Common myeloid progenitor, CD34-positive (primary cell): ENCODE measurements around the gene RBMS1.

Experiments
- CTCF ChIA-PET: fragments of 350-600 bp; sonication (Branson Sonifier 250); formaldehyde crosslinking; loops from one replicate; lab custom pipeline; 2021; ENCODE audit warnings: antibody characterized with exemption; lab: Charles Lee
- POLR2A ChIA-PET: fragments of 350-600 bp; sonication (Branson Sonifier 250); formaldehyde crosslinking; loops from one replicate; lab custom pipeline; 2021; ENCODE audit warnings: antibody characterized with exemption; lab: Charles Lee
- DNase-seq, 3 donors: peaks; one replicate each; pipeline versions ENCODE4 v3.0.0 to v3.0.0-alpha.2; 2013
- H3K27ac ChIP-seq, 2 experiments: 1 replicate in 1 of 2; 2 replicates in 1 of 2; pipeline ENCODE4 v1.7.0; 2013; ENCODE audit warnings: inconsistent platforms in 2 of 2, low read length in 2 of 2, mild to moderate bottlenecking in 2 of 2, low read depth in 1 of 2, moderate library complexity in 1 of 2; ENCODE audit not compliant: severe bottlenecking in 2 of 2, insufficient read depth in 1 of 2, poor library complexity in 1 of 2
- H3K27me3 ChIP-seq, 5 experiments: replicated peaks in 2 of 5; 1 replicate in 3 of 5; 2 replicates in 2 of 5; pipeline versions ENCODE4 v1.6.1 to v1.7.0; 2013; ENCODE audit warnings: low read length in 4 of 5, mild to moderate bottlenecking in 2 of 5, moderate library complexity in 2 of 5, inconsistent platforms in 1 of 5; ENCODE audit not compliant: insufficient read depth in 5 of 5, control insufficient read depth in 4 of 5
- H3K36me3 ChIP-seq, 4 experiments: 1 replicate in 2 of 4; 2 replicates in 2 of 4; pipeline versions ENCODE4 v1.6.1 to v1.7.0; 2013; ENCODE audit warnings: low read length in 3 of 4, control low read depth in 1 of 4, mild to moderate bottlenecking in 1 of 4; ENCODE audit not compliant: control insufficient read depth in 4 of 4, insufficient read depth in 4 of 4
- H3K4me1 ChIP-seq, 4 experiments: 1 replicate in 3 of 4; 2 replicates in 1 of 4; pipeline versions ENCODE4 v1.6.1 to v1.7.1; 2013; ENCODE audit warnings: low read length in 3 of 4, mild to moderate bottlenecking in 3 of 4, control low read depth in 1 of 4, inconsistent platforms in 1 of 4, moderate library complexity in 1 of 4; ENCODE audit not compliant: control insufficient read depth in 4 of 4, insufficient read depth in 4 of 4; ENCODE audit errors: control extremely low read depth in 1 of 4
- H3K4me3 ChIP-seq, 7 experiments: 1 replicate in 4 of 7; 2 replicates in 3 of 7; pipeline versions ENCODE4 v1.5.1 to v1.7.0; 2013; ENCODE audit warnings: mild to moderate bottlenecking in 7 of 7, low read length in 6 of 7, moderate library complexity in 6 of 7, inconsistent platforms in 2 of 7, low read depth in 2 of 7, control low read depth in 1 of 7; ENCODE audit not compliant: insufficient read depth in 4 of 7, control insufficient read depth in 1 of 7; ENCODE audit errors: extremely low read depth in 1 of 7
- H3K9me3 ChIP-seq, 5 experiments: 1 replicate in 4 of 5; 2 replicates in 1 of 5; pipeline versions ENCODE4 v1.6.1 to v1.7.1; 2013; ENCODE audit warnings: low read length in 4 of 5, mild to moderate bottlenecking in 2 of 5, inconsistent platforms in 1 of 5, low read depth in 1 of 5, moderate library complexity in 1 of 5; ENCODE audit not compliant: control insufficient read depth in 4 of 5, insufficient read depth in 2 of 5; ENCODE audit errors: control extremely low read depth in 1 of 5
- WGBS: methylation state at CpG from one replicate; pipeline ENCODE4 v1.1.5; 2013; ENCODE audit not compliant: insufficient coverage; 5-methylcytosine and 5-hydroxymethylcytosine counted together

Gene RBMS1

GRCh38 chr2:160336635-160337034 is 157.0 kb downstream of the RBMS1 start:
- no peaks in the 10 kb centered on the region for H3K27me3 ChIP-seq
- no peaks in the 10 kb centered on the region for H3K9me3 ChIP-seq
- POLR2A ChIA-PET = interaction anchor here (0.6 kb wide), 1 partner anchor 634 kb away, joined by 3 read pairs; no protein-coding TSS in a partner anchor
- DNase-seq = no peak
- CTCF ChIA-PET = interaction anchor here (1.7 to 4.5 kb wide), 5 partner anchors 8 to 657 kb away, joined by 3 to 28 read pairs (median 8); no protein-coding TSS in a partner anchor
- WGBS = 100% methylated on average over 3 of the region's 4 CpGs
- H3K27ac ChIP-seq = no peak overlapping the region
- no peaks in the 10 kb centered on the region for H3K36me3 ChIP-seq
- H3K4me1 ChIP-seq = peaks cover 0 to 12% (median 5%) of the 10 kb centered on the region in 4 experiments
- no peak overlapping the region for H3K4me3 ChIP-seq

- no peak overlapping the region for H3K27ac ChIP-seq
- no peaks in the 10 kb centered on the region for H3K36me3 ChIP-seq
- no peaks in the 10 kb centered on the region for H3K9me3 ChIP-seq
- WGBS = no CpG with 5 or more reads among the region's 1 CpG
- POLR2A ChIA-PET = no interaction called here
- H3K4me1 ChIP-seq = peaks cover 0 to 14% (median 8%) of the 10 kb centered on the region in 4 experiments
- DNase-seq = peak in 2 of 3 donors; percentile 6 to 8
- H3K27me3 ChIP-seq = no peaks in the 10 kb centered on the region
- CTCF ChIA-PET = interaction anchor here (0.9 to 4.5 kb wide), 4 partner anchors 9 to 66 kb away, joined by 3 to 28 read pairs (median 10); no protein-coding TSS in a partner anchor
- no peak overlapping the region for H3K4me3 ChIP-seq
These were observed 157.5 kb downstream of the RBMS1 start for GRCh38 chr2:160336105-160336504.

- CTCF ChIA-PET = interaction anchor here (0.7 to 4.5 kb wide), 5 partner anchors 10 to 728 kb away, joined by 3 to 28 read pairs (median 5); no protein-coding TSS in a partner anchor
- Histone ChIP-seq H3K36me3 (no peaks in the 10 kb centered on the region), H3K4me1 (peaks cover 0 to 14% (median 8%) of the 10 kb centered on the region in 4 experiments), H3K9me3 (no peaks in the 10 kb centered on the region), H3K27ac (no peak overlapping the region), H3K4me3 (no peak overlapping the region), H3K27me3 (no peaks in the 10 kb centered on the region)
- DNase-seq = no peak
- POLR2A ChIA-PET = interaction anchor here (0.6 kb wide), 1 partner anchor 11 kb away, joined by 3 read pairs; no protein-coding TSS in a partner anchor
- WGBS = 92% methylated on average over 4 of the region's 5 CpGs
These were observed 158.2 kb downstream of the RBMS1 start for GRCh38 chr2:160335441-160335840.

GRCh38 chr2:160334028-160334741 is 159.4 kb downstream of the RBMS1 start:
- H3K4me1 ChIP-seq = peaks cover 0 to 14% (median 8%) of the 10 kb centered on the region in 4 experiments
- no peak for DNase-seq
- no peaks in the 10 kb centered on the region for H3K27me3 ChIP-seq
- ChIA-PET CTCF (interaction anchor here (1.2 to 4.5 kb wide), 3 partner anchors 10 to 19 kb away, joined by 4 to 28 read pairs (median 14); no protein-coding TSS in a partner anchor), POLR2A (no interaction called here)
- no peak overlapping the region for H3K4me3 ChIP-seq
- H3K27ac ChIP-seq = no peak overlapping the region
- WGBS = 80% methylated on average over 2 of the region's 4 CpGs
- H3K36me3 ChIP-seq = no peaks in the 10 kb centered on the region
- H3K9me3 ChIP-seq = no peaks in the 10 kb centered on the region

GRCh38 chr2:160333324-160334027 is 160.1 kb downstream of the RBMS1 start:
- POLR2A ChIA-PET = interaction anchor here (0.6 kb wide), 1 partner anchor 134 kb away, joined by 3 read pairs; no protein-coding TSS in a partner anchor
- no peak for DNase-seq
- Histone ChIP-seq H3K9me3 (no peaks in the 10 kb centered on the region), H3K4me1 (peaks cover 0 to 14% (median 8%) of the 10 kb centered on the region in 4 experiments), H3K36me3 (no peaks in the 10 kb centered on the region), H3K4me3 (no peak overlapping the region), H3K27ac (no peak overlapping the region), H3K27me3 (no peaks in the 10 kb centered on the region)
- WGBS = 100% methylated on average over 1 of the region's 2 CpGs
- CTCF ChIA-PET = interaction anchor here (0.8 to 4.5 kb wide), 6 partner anchors 9 to 637 kb away, joined by 3 to 28 read pairs (median 4); no protein-coding TSS in a partner anchor

GRCh38 chr2:160332318-160332717 is 161.3 kb downstream of the RBMS1 start:
- peak; percentile 30 to 47 (median 41) for DNase-seq

More at GRCh38 chr2:160332318-160332717, 161.3 kb downstream of the RBMS1 start:
- Histone ChIP-seq H3K36me3 (no peaks in the 10 kb centered on the region), H3K9me3 (no peaks in the 10 kb centered on the region), H3K4me3 (no peak overlapping the region), H3K27me3 (no peaks in the 10 kb centered on the region), H3K4me1 (peaks cover 0 to 14% (median 8%) of the 10 kb centered on the region in 4 experiments), H3K27ac (no peak overlapping the region)
- WGBS = no CpG with 5 or more reads among the region's 2 CpGs
- ChIA-PET POLR2A (no interaction called here), CTCF (interaction anchor here (0.6 to 4.5 kb wide), 7 partner anchors 8 to 726 kb away, joined by 3 to 28 read pairs (median 3); no protein-coding TSS in a partner anchor)
